GM21619 (cell line): ENCODE measurements around the gene TBCD.
"Not testable (repeated sequence)": the region's sequence is repeated elsewhere in the genome, so short reads cannot be mapped to it uniquely, and the experiment has no call there.

Source experiments
- ATAC-seq: cut with Tn5 transposase; IDR thresholded peaks from one replicate; pipeline ENCODE4 v1.9.1; 2021; ENCODE audit not compliant: unreplicated experiment

TBCD gene

DNA sequence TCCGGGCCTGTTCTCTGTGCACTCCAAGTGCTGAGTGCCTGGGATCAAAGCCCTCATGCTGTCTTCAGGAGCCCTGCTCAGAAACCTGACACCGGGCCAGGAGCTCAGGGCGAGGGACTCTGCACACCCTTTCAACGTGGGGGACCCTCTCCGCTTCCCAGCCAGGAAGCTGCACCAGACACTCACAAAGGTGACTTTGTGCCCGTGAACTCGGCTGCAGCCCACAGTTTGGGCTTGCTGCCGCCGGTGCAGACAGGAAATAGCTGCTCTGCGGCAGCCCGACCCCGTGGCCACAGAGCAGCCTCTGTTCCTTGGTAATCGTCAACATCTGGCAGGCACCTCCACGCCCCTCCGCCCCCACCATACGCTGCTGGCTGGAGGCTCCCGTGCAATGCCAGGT, 234.1 kb downstream of the TBCD start:
- no peak for ATAC-seq

DNA sequence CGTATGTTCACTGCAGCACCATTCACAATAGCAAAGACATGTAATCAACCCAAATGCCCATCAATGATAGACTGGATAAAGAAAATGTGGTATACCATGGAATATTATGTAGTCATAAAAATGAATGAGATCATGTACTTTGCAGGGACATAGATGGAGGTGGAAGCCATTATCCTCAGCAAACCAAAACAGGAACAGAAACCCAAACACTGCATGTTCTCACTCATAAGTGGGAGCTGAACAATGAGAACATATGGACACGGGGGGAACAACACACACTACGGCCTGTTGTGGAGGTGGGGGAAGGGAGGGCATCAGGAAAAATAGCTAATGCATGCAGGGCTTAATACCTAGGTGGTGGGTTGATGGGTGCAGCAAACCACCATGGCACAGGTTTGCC, 237.2 kb downstream of the TBCD start:
- not testable (repeated sequence) for ATAC-seq

DNA sequence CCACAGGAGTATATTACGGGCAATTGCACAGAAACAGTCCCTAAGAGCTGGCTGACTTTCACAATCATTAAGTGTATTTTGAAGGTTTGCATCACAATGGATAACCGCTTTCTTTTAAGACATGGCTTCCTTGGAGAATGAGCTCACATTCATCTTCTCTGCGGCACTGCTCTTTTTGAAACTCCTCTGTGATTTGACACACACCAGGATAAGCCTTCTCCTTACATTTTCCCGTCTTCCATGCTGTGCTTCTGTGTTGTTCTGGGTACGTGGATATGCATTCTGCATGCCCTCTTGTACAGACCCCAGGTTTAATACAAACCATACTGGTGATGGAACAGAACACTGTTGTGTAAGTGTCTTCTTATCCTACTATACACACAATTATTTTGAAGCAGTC, 238.0 kb downstream of the TBCD start:
- no peak for ATAC-seq

DNA sequence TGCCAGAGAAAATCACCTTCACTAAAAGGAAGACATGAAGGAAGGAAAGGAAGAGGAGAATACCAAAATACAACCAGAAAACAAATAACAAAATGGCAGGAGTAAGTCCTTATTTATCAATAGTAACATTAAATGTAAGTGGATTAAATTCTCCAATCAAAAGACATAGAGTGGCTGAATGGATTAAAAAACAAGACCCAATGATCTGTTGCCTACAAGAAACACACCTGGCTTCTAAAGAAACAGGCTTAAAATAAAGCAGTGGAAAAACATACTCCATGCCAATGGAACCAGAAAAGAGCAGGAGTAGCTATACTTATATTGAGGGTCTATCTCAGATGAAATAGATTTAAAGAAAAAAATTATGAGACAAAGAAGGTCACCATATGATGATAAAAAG, 241.1 kb downstream of the TBCD start:
- ATAC-seq, result no peak
